ENCODE data around the gene PHACTR4. TPM values are rescaled to one million over a fixed set of nuclear protein-coding genes. Genes with fewer than 3 reads are reported as not detected.

The PHACTR4 gene
- total RNA-seq, 1 donor from 2014 or later = 33.0 TPM

DNA sequence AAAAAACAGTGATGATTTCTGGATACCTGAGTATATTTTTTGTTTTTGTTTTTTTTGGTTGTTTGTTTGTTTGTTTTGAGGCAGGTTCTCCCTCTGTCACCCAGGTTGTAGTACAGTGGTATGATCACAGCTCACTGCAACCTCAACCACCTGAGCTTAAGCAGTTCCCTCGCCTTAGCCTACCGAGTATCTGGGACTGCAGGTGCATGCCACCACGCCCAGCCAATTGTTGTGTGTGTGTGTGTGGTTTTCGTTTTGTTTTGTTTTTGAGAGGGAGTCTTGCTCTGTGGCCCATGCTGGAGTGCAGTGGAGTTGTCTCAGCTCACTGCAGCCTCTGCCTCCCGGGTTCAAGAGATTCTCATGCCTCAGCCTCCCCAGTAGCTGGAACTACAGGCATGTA is 81.0 kb downstream of the PHACTR4 start:
- intact Hi-C loops (cut with DNase I) = no loop called here
- Histone ChIP-seq H3K4me3 (no peak overlapping the region), H3K9me3 (no peaks in the 10 kb centered on the region), H3K27ac (no peak overlapping the region), H3K4me1 (peaks cover 0 to 4% of the 10 kb centered on the region in 2 donors), H3K36me3 (peaks cover 0 to 4% of the 10 kb centered on the region in 2 donors), H3K27me3 (no peaks in the 10 kb centered on the region)
- no peak for DNase-seq (ENCODE audit: low spot score in 2 of 2)
- TF ChIP-seq, protein P1, sequence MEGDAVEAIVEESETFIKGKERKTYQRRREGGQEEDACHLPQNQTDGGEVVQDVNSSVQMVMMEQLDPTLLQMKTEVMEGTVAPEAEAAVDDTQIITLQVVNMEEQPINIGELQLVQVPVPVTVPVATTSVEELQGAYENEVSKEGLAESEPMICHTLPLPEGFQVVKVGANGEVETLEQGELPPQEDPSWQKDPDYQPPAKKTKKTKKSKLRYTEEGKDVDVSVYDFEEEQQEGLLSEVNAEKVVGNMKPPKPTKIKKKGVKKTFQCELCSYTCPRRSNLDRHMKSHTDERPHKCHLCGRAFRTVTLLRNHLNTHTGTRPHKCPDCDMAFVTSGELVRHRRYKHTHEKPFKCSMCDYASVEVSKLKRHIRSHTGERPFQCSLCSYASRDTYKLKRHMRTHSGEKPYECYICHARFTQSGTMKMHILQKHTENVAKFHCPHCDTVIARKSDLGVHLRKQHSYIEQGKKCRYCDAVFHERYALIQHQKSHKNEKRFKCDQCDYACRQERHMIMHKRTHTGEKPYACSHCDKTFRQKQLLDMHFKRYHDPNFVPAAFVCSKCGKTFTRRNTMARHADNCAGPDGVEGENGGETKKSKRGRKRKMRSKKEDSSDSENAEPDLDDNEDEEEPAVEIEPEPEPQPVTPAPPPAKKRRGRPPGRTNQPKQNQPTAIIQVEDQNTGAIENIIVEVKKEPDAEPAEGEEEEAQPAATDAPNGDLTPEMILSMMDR (IDR thresholded peaks at IDR 0.05) = no peak

DNA sequence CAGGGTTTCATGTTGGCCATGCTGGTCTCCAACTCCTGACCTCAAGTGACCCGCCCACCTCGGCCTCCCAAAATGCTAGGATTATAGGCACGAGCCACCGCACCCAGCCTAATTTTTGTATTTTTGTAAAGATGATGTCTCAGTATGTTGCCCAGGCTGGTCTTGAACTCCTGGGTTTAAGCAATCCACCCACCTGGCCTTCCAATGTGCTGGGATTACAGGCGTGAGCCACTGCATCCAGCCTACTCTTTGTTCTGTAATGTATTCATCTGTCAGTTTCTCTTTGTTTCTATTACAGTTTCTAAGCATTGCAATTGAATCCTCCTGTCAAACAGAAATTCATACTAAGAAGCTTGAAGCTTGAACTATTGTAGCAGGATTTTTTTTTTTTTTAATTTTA is 81.5 kb downstream of the PHACTR4 start:
- H3K9me3 ChIP-seq = no peaks in the 10 kb centered on the region
- H3K27me3 ChIP-seq = no peaks in the 10 kb centered on the region
- peaks cover 0 to 4% of the 10 kb centered on the region in 2 donors for H3K36me3 ChIP-seq
- H3K27ac ChIP-seq = no peak overlapping the region
- DNase-seq (ENCODE audit: low spot score in 2 of 2) = no peak
- TF ChIP-seq, protein P1 (IDR thresholded peaks at IDR 0.05) = no peak
- intact Hi-C loops (cut with DNase I) = no loop called here
- H3K4me1 ChIP-seq = peaks cover 0 to 6% of the 10 kb centered on the region in 2 donors
- no peak overlapping the region for H3K4me3 ChIP-seq

DNA sequence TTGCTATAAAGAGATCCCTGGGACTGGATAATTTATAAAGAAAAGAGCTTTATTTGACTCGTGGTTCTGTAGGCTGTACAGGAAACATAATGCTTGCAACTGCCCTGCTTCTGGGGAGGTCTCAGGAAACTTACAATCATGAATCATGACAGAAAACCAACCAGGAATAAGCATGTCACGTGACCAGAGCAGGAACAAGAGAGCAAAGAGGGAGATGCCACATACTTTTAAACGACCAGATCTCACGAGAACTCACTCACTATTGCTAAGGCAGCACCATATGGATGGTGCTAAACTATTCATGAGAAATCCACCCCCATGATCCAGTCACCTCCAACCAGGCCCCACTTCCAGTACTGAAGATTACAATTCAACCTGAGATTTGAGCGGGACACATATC is 86.5 kb downstream of the PHACTR4 start:
- DNase-seq (ENCODE audit: low spot score in 2 of 2) = no peak
- intact Hi-C loops (cut with DNase I) = loop anchor here (5.0 kb wide), 1 partner anchor 49 kb away; no protein-coding TSS in a partner anchor
- Histone ChIP-seq H3K4me1 (peaks cover 0 to 6% of the 10 kb centered on the region in 2 donors), H3K27me3 (no peaks in the 10 kb centered on the region), H3K36me3 (peaks cover 1 to 6% of the 10 kb centered on the region in 2 donors), H3K9me3 (no peaks in the 10 kb centered on the region), H3K4me3 (no peak overlapping the region), H3K27ac (no peak overlapping the region)
- TF ChIP-seq, protein P1 (IDR thresholded peaks at IDR 0.05) = no peak

DNA sequence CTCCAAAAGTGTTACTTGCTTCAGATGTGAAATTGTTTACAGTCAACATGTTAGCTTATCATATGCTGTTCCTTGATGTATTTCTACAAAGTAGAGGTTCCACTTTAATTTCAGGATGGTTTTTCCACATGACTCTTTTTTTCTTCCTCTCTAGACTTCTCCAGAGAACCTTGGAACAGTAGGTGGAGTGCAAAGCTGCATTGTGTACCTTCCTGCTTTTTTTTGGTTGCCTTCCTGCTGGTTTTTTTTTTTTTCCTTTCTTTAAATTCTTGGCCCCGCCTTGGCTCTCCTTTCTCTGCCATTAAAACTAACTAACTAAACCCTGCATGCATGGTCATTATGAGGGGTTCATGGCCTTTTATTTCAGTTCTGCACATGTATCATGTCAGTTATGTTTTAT is 88.1 kb downstream of the PHACTR4 start:
- no peak for DNase-seq (ENCODE audit: low spot score in 2 of 2)
- Histone ChIP-seq H3K4me3 (no peak overlapping the region), H3K36me3 (peaks cover 7 to 10% of the 10 kb centered on the region in 2 donors), H3K4me1 (peaks cover 0 to 6% of the 10 kb centered on the region in 2 donors), H3K27ac (no peak overlapping the region), H3K9me3 (no peaks in the 10 kb centered on the region), H3K27me3 (no peaks in the 10 kb centered on the region)
- TF ChIP-seq, protein P1 (IDR thresholded peaks at IDR 0.05) = no peak
- intact Hi-C loops (cut with DNase I) = loop anchor here (5.0 kb wide), 1 partner anchor 50 kb away; no protein-coding TSS in a partner anchor

DNA sequence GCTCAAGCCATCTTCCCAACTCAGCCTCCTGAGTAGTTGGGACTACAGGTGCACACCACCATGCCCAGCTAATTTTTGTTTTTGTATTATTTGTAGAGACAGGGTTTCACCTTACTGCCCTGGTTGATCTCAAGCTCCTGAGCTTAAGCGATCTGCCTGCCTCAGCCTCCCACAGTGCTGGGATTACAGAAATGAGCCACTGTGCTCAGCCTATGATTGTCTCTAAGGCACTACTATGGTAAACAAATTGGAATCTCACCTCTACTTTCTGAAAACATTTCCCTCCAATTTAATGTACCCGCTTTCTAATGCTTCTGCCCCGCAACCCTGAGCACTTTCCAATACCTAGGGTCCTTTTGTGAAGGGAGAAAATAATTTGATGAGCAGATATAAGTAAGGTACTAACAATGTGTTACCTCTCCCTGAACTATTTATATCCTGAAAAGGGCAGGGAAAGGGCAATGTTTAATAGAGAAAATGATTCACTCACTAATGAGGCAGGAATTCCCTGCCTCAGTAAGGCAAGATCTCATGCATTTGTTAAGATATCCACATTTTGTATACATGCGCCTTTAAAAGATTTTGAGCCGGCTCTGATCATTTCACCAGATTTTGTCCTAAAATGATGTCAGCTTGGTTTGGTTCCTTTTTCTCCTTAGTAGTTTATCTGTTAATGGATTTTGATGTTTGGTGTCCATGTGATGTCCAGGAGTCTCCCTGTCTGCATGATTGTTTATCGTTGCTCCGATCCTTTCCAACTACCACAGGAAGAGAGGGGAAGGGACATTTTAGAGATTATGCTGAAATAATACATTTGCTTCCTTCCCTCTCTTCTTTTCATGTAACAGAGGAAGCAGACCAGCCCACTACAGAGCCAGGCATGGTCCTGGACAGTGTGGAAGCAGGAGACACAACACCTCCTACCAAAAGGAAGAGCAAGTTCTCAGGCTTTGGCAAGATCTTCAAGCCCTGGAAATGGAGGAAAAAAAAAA is 89.0 kb downstream of the PHACTR4 start:
- DNase-seq (ENCODE audit: low spot score in 2 of 2) = no peak
- TF ChIP-seq, protein P1 (IDR thresholded peaks at IDR 0.05) = no peak
- H3K36me3 ChIP-seq = peaks cover 10 to 11% of the 10 kb centered on the region in 2 donors
- no peak overlapping the region for H3K27ac ChIP-seq
- no peak overlapping the region for H3K4me3 ChIP-seq
- no peaks in the 10 kb centered on the region for H3K27me3 ChIP-seq
- intact Hi-C loops (cut with DNase I) = loop anchor here (5.0 kb wide), 1 partner anchor 51 kb away; no protein-coding TSS in a partner anchor
- no peaks in the 10 kb centered on the region for H3K9me3 ChIP-seq
- peaks cover 0 to 6% of the 10 kb centered on the region in 2 donors for H3K4me1 ChIP-seq
